NCI-H460 (cell line): ENCODE data around the gene PCGF2. TPM values are rescaled to one million over a fixed set of nuclear protein-coding genes. Genes with fewer than 3 reads are reported as not detected.

Experiments used
- DNase-seq: peaks from one replicate; pipeline ENCODE4 v3.0.0-alpha.2; 2016; ENCODE audit warnings: low read depth; ENCODE audit errors: extremely low read depth
- total RNA-seq: library from RNA; depleted of rRNA; stranded (reverse); fragments of >200 nt; shearing (Covaris generic); gene quantifications from 2 replicates; pipeline ENCODE4 v1.2.3, GENCODE V29; 2014

PCGF2 gene
- total RNA-seq, 1 experiment from 2014 or later, result 10.4 TPM

- DNase-seq, result no peak
These were observed 28.0 kb downstream of the PCGF2 start for GRCh38 chr17:38719943-38720641.

GRCh38 chr17:38719289-38719942, 28.7 kb downstream of the PCGF2 start:
- no peak for DNase-seq

GRCh38 chr17:38717139-38717745, 30.9 kb downstream of the PCGF2 start:
- no peak for DNase-seq

GRCh38 chr17:38716368-38717005, 31.6 kb downstream of the PCGF2 start:
- no peak for DNase-seq

GRCh38 chr17:38715216-38715943, 32.8 kb downstream of the PCGF2 start:
- no peak for DNase-seq

GRCh38 chr17:38713456-38714075, 34.6 kb downstream of the PCGF2 start:
- DNase-seq, result no peak

- no peak for DNase-seq
These were observed 35.5 kb downstream of the PCGF2 start for GRCh38 chr17:38712593-38712992.

GRCh38 chr17:38711792-38712571, 36.2 kb downstream of the PCGF2 start:
- no peak for DNase-seq

GRCh38 chr17:38710985-38711384, 37.2 kb downstream of the PCGF2 start:
- no peak for DNase-seq

GRCh38 chr17:38710604-38710962, 37.6 kb downstream of the PCGF2 start:
- DNase-seq, result no peak

- no peak for DNase-seq
These were observed 38.1 kb downstream of the PCGF2 start for GRCh38 chr17:38709864-38710603.

GRCh38 chr17:38709104-38709820, 38.9 kb downstream of the PCGF2 start:
- DNase-seq, result no peak

- no peak for DNase-seq
These were observed 40.3 kb downstream of the PCGF2 start for GRCh38 chr17:38707678-38708351.

- DNase-seq, result no peak
These were observed 41.5 kb downstream of the PCGF2 start for GRCh38 chr17:38706505-38707216.

GRCh38 chr17:38705803-38706504, 42.2 kb downstream of the PCGF2 start:
- no peak for DNase-seq

GRCh38 chr17:38705523-38705802, 42.7 kb downstream of the PCGF2 start:
- no peak for DNase-seq
